BJ (cell line): Measurements from ENCODE around the gene GIPC3. TPM values are rescaled to one million over a fixed set of nuclear protein-coding genes. Genes with fewer than 3 reads are reported as not detected.

Experiments used
- CTCF ChIA-PET: fragments of 350-600 bp; formaldehyde crosslinking; extraction: SDS; loops from one replicate; lab custom pipeline; 2021; ENCODE audit warnings: antibody characterized with exemption, inconsistent platforms; lab: Yijun Ruan, JAX
- POLR2A ChIA-PET: fragments of 300-600 bp; sonication (Branson Sonifier 250); formaldehyde crosslinking; extraction: SDS; loops from one replicate; lab custom pipeline; 2021; ENCODE audit warnings: antibody characterized with exemption; lab: Charles Lee
- DNase-seq: peaks from one replicate; pipeline ENCODE4 v3.0.0-alpha.2; 2011; ENCODE audit warnings: low read depth
- H3K27me3 ChIP-seq: 2 replicates; pipeline ENCODE4 v1.6.0; 2011; ENCODE audit warnings: low read length; ENCODE audit not compliant: control insufficient read depth, insufficient read depth
- H3K36me3 ChIP-seq: 2 replicates; pipeline ENCODE4 v1.5.1; 2011; ENCODE audit warnings: low read length; ENCODE audit not compliant: control insufficient read depth, insufficient read depth
- H3K4me3 ChIP-seq: 2 replicates; pipeline ENCODE4 v1.5.1; 2011; ENCODE audit warnings: low read depth, mild to moderate bottlenecking, control low read depth, low read length
- polyA plus RNA-seq: library from polyadenylated mRNA; depleted of rRNA; stranded (reverse); fragments of >200 nt; gene quantifications from 2 replicates; pipeline ENCODE4 v1.2.3, GENCODE V29; 2011
- TF ChIP-seq, protein P1 (sequence below): IDR thresholded peaks from 2 replicates; pipeline ENCODE4 v1.5.1; 2011; ENCODE audit warnings: low read depth, mild to moderate bottlenecking, control low read depth, inconsistent platforms, low read length, moderate library complexity; ENCODE audit not compliant: insufficient read depth

The GIPC3 gene
- polyA plus RNA-seq, 1 experiment: 0.63 TPM

DNA sequence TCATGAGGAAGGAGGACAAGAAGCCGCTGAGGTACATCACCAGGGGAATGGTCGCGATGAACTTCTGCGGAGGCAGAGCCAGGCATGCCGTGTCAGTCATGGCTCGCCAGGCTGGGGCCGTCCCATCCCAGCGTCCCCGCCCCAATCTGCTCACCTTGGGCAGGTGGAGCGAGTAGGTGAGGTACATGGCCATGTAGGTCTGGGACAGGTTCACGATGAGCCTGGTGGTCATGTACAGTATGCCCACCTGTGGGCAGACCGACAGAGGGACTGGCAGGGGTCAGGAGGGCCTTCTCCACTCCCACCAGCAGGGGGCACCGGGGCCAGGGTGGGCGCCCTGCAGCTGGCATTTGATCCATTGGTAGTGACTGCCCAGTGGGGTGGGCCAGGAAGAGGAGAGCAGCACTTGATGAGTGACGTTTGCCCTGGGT lies 38.0 kb upstream of the GIPC3 start:
- H3K36me3 ChIP-seq: peaks cover 26% of the 10 kb centered on the region
- POLR2A ChIA-PET: no interaction called here
- no peak overlapping the region for H3K4me3 ChIP-seq
- TF ChIP-seq, protein P1, sequence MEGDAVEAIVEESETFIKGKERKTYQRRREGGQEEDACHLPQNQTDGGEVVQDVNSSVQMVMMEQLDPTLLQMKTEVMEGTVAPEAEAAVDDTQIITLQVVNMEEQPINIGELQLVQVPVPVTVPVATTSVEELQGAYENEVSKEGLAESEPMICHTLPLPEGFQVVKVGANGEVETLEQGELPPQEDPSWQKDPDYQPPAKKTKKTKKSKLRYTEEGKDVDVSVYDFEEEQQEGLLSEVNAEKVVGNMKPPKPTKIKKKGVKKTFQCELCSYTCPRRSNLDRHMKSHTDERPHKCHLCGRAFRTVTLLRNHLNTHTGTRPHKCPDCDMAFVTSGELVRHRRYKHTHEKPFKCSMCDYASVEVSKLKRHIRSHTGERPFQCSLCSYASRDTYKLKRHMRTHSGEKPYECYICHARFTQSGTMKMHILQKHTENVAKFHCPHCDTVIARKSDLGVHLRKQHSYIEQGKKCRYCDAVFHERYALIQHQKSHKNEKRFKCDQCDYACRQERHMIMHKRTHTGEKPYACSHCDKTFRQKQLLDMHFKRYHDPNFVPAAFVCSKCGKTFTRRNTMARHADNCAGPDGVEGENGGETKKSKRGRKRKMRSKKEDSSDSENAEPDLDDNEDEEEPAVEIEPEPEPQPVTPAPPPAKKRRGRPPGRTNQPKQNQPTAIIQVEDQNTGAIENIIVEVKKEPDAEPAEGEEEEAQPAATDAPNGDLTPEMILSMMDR: peak; percentile 75
- H3K27me3 ChIP-seq: no peaks in the 10 kb centered on the region
- CTCF ChIA-PET: interaction anchor here (0.6 to 5.5 kb wide), 9 partner anchors 9 to 157 kb away, joined by 3 to 57 read pairs (median 3); partner anchors contain the start of gene MFSD12
- DNase-seq: no peak

DNA sequence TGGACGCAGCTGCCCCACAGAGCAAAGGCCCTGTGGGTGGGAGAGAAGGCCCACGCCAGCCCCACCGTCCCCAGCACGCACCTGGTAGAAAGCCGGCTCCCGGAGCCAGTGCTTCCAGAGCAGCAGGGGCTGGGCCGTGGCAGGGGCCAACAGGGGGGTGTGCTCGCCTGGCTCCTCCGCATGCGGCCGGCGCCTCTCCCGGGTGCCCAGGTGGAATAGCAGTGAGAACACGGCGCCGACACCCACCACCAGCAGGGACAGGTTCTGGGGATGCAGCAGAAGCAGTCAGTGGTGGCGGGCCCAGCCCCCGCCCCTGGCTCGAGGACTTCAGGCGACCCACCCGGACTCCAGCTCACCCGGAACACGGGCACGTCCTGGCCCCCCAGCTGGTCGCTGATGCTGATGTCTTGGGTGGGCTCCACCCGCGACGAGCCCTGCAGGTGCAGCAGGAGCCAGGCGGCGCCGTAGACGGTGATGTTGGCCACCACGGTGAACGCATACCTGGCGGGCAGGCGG lies 37.5 kb upstream of the GIPC3 start:
- H3K4me3 ChIP-seq: no peak overlapping the region
- ChIA-PET POLR2A (no interaction called here), CTCF (interaction anchor here (0.6 to 5.5 kb wide), 9 partner anchors 8 to 156 kb away, joined by 3 to 57 read pairs (median 3); partner anchors contain the start of gene MFSD12)
- DNase-seq: no peak
- TF ChIP-seq, protein P1: no peak; the same call in 1 of the 2 replicates
- H3K36me3 ChIP-seq: peaks cover 26% of the 10 kb centered on the region
- H3K27me3 ChIP-seq: no peaks in the 10 kb centered on the region

DNA sequence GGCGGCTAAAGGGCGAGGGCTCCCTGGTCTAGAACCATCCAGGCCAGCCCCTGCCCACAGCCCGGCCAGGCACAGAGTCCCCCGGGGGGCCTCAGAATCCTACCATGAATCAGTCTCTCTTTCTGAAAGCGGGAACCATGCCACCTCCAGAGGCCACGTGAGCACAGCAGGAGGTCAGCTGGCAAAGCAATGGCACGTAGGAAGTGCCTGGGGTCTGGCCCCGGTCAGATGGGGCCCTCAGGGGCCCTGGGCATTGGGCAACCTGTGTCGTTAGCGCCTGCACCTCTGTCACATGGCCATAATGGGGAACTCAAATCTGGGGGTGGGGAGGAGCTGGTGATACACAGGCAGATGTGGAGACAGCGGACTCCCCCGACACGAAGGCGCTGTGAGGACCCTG lies 36.7 kb upstream of the GIPC3 start:
- no peaks in the 10 kb centered on the region for H3K27me3 ChIP-seq
- CTCF ChIA-PET: interaction anchor here (1.1 to 5.5 kb wide), 3 partner anchors 8 to 73 kb away, joined by 3 to 57 read pairs (median 4); partner anchors contain the start of gene MFSD12
- DNase-seq: no peak
- TF ChIP-seq, protein P1: no peak
- POLR2A ChIA-PET: no interaction called here
- H3K4me3 ChIP-seq: no peak overlapping the region
- peaks cover 24% of the 10 kb centered on the region for H3K36me3 ChIP-seq

DNA sequence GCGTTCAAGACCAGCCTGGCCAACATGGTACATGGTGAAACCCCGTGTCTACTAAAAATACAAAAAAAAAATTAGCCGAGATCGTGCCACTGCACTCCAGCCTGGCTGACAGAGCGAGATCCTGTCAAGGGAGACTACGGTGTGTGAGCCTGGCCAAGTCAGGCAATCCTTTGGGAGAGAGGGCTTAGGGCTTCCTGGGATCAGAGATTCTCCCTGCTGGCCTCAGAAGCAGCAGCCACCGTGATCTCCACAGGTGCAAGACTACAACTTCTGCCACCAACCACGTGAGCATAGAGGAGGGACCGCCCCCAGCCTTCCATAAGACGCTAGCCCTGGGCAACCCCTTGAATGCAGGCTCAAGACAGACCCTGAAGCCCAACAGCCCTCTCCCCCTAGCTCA lies 35.5 kb upstream of the GIPC3 start:
- DNase-seq: no peak
- peaks cover 17% of the 10 kb centered on the region for H3K36me3 ChIP-seq
- H3K4me3 ChIP-seq: no peak overlapping the region
- no peaks in the 10 kb centered on the region for H3K27me3 ChIP-seq
- ChIA-PET POLR2A (no interaction called here), CTCF (interaction anchor here (0.9 kb wide), 1 partner anchor 162 kb away, joined by 4 read pairs; no protein-coding TSS in a partner anchor)
- TF ChIP-seq, protein P1: no peak

DNA sequence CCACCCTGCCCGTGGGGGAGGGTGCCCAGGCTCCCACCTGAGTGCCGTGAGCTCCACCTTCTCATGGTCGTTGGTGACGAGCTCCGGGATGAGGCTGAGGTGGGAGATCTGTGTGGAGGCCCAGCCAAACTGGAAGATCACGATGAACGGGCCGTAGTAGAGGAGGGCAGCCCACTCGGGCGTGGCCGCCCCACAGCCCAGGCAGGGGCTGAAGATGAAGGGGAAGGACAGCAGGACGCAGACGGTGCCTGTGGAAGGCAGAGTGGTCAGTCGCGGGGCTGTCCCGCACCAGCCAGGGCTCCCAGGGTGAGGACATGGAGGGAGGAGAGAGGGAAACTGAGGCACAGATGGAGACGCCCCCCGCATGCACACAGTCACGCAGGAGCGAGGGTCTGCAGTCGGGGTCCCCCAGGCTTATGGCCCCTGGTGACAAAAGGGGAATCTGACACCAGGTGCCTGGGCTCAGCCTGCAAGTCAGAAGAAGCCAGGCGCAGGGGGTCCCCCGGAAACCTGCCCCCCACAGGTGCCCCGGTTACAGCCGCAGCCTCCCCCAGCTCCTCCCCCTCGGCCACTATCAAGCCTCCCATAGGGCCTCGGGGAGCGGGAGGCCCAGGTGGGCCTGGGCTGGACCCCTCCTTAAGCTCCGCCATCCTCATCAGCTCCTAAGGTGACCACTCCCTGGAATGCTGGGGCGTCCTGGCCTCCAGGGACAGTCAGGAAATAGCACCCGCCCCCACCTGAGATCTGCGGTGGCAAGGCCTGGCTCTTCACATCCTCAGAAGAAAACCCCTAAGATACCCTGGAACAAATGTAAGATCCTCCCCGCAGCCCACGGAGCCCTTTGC lies 34.1 kb upstream of the GIPC3 start:
- TF ChIP-seq, protein P1: no peak
- POLR2A ChIA-PET: no interaction called here
- Histone ChIP-seq H3K4me3 (no peak overlapping the region), H3K36me3 (peaks cover 12% of the 10 kb centered on the region; the same call in 1 of the 2 replicates), H3K27me3 (no peaks in the 10 kb centered on the region)
- DNase-seq: no peak
- CTCF ChIA-PET: no interaction called here
